HG03432 (cell line): ENCODE data around the gene IARS2.
"Not testable (repeated sequence)": the region's sequence is repeated elsewhere in the genome, so short reads cannot be mapped to it uniquely, and the experiment has no call there.

Experiments used
- ATAC-seq: cut with Tn5 transposase; IDR thresholded peaks from one replicate; pipeline ENCODE4 v1.9.1; 2021; ENCODE audit warnings: mild to moderate bottlenecking, moderate library complexity; ENCODE audit not compliant: unreplicated experiment

Gene IARS2

DNA sequence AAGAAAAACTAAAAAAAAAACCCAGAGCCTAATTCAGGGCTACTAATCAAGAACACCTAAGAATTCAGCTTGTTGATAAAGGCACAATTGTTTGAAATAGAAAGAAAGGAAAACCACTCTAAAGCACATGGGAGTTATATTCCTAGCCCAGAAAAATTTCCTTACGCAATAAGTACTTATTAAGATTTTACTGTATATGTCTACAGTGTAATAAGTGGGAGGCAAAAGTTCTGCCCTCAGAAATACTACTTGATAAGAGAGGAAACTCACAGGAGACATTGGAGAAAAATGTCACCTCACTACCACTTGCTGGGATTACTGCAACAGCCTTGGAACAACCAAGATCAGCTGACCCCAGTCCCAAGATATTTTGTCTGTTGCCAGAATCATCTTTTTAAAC lies 66.1 kb downstream of the IARS2 start:
- ATAC-seq, result no peak

GRCh38 chr1:220164116-220164515 lies 70.2 kb downstream of the IARS2 start:
- ATAC-seq, result no peak

GRCh38 chr1:220164517-220164916 lies 70.6 kb downstream of the IARS2 start:
- ATAC-seq, result no peak

- no peak for ATAC-seq
Measured at GRCh38 chr1:220166853-220167252, 72.9 kb downstream of the IARS2 start.

DNA sequence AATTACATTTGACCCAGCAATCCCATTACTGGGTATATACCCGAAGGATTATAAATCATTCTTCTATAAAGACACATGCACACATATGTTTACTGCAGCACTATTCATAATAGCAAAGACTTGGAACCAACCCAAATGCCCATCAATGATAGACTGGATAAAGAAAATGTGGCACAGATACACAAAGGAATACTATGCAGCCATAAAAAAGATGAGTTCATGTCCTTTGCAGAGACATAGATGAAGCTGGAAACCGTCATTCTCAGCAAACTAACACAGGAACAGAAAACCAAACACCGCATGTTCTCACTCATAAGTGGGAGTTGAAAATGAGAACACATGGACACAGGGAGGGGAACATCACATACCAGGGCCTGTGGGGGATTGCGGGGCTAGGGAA lies 76.0 kb downstream of the IARS2 start:
- ATAC-seq, result not testable (repeated sequence)

DNA sequence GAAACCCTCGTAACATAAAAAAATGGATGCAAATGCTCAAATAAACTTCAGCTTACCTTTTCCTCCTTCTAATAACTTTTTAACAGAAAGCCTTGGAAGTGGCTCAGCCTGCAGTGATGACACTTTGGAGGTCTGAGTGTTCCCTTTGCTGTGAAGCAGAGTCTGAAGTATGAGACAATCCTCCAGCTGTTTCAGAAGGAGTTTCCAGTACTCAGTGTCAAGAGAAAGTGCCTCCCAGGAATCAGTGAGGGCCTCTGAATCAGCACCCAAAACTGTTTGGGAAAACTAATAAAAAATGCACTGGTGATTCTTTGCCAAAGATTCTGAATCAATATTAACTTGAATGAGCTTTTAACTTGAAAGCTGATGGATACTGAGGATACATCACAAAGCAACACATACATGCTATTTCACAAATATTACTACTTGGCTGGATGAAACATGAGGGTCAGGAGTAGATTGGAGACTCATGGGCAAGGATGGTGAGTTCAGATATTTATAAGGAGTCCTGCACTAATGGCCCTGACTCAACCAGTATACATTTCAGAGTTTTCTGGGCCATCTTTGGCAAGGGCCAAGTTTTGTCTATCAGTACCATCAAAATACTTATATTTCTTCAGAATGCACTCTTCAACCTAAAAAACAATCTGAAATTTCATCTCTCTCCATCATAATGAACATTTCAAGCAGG lies 77.0 kb downstream of the IARS2 start:
- no peak for ATAC-seq

GRCh38 chr1:220176540-220176939 lies 82.6 kb downstream of the IARS2 start:
- ATAC-seq, result no peak

DNA sequence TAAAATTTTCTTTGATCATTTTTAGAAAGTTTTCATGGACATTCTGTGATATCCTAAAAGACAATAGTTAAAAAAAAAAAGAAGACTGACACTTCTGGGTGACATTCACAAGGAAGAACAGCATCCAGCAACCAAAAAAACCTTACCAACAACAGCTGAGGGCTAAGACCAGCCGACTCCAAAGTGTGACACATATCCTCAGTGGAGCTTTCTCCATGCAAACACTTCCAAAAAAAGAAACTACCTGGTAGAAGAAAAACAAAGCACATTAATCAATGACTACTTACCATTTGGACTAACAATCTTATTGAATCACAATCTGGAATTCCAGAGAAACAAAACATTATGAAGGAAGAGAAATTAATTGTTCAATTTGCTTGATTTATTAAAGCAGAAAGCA lies 88.2 kb downstream of the IARS2 start:
- ATAC-seq, result no peak

DNA sequence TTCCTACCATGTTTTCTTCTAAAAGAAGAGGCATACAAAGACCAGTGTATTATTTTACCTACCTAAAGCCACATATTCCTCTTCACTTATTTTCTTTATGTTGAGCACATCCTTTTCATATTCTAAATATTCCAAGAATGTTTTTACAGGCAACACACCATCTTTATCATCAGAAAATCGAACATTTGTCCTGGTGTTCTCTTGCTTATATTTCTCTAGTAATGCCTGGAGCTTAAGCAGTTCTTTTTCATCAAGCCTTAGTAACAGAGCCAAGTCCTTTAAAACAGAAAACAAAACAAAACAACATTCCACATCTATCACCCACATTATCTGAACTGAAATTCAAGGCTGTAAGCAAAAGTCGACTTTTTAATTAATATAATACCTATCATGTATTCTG lies 88.7 kb downstream of the IARS2 start:
- ATAC-seq, result no peak

DNA sequence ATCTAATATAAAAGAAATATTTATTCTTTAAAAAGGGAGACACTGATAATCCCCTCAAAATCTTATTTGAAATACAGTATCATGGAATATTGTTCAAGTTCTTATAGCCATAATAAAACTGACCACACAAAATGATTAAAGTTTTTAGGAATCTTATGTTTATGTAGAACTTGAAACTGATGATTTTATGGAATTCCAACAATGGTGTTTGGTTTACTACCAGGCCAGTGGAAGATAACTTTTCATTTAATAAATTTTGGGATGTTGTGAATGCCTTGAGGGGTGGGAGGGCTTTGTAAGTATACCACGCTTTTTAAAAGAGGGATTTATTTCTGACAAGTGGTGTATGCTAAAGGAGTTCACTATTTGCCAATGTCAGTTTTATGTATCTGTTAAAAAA lies 90.6 kb downstream of the IARS2 start:
- no peak for ATAC-seq

DNA sequence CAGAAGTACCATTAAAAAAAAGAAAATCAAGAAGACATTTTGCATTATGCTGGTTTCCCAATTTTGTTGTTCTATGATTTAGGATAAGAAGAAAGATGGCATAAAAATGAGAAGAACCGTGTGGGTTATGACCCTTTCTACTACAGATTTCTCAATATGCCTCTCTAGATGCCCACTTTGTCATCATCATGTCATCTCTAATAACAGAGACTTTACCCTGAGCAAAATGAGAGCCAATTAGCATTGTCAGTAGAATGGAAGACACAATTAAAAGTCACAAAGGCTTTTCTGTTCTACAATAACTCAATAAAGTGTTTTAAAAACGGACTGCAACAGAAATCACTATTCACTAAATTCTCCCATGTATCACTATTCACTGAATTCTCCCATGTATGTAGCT lies 92.8 kb downstream of the IARS2 start:
- no peak for ATAC-seq

DNA sequence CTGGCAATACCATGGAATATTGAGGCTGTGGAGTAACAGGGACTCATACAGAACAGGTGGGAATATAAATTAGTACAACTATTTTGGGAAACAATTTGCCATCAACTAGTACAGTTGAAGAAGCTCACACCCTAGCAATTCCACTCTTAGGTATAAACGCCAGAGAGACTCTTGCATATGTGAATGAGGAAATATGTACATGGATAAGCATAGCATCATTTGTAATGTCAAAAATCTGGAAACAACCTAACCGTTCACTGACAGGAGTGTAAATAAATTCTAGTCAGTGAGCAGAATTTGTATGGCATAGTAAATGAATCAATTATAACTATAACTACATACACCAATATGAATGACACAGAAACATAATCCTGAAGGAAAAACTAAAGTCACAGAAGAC lies 94.6 kb downstream of the IARS2 start:
- ATAC-seq, result no peak

GRCh38 chr1:220189750-220190347 lies 95.9 kb downstream of the IARS2 start:
- ATAC-seq, result no peak

DNA sequence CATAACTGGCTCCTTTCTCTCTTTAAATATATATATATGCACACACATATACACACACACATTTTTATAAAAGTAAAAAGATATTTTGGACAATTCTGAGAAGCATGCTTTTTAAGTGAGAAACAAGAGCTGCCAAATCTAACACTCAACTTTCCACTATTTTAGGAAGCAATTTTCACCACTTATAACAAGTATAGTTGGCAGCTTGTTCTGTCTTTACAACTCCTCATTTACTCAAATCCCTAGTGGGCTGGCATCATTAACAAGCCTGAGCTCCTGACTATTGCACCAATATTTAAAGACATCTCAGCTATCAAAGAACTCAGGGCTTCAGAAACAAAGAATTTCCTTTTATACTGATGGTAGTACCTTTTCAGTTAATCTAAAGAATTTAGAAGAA lies 101.8 kb downstream of the IARS2 start:
- no peak for ATAC-seq
